HepG2 (cell line): Measurements from ENCODE around the gene GFRA3. TPM values are rescaled to one million over a fixed set of nuclear protein-coding genes. Genes with fewer than 3 reads are reported as not detected.

Experiments used
- BCL3 ChIP-seq: sonication (generic); formaldehyde crosslinking; IDR thresholded peaks from 2 replicates; pipeline ENCODE4 v1.5.1; 2020; ENCODE audit warnings: mild to moderate bottlenecking, missing genetic modification reagents, moderate library complexity
- ELK4 ChIP-seq: sonication (generic); formaldehyde crosslinking; IDR thresholded peaks from 2 replicates; pipeline ENCODE4 v1.9.0; 2021; ENCODE audit warnings: missing genetic modification reagents, borderline replicate concordance
- EP300 ChIP-seq, 3 experiments: sonication (generic) in 1 of 3; formaldehyde crosslinking in 1 of 3; IDR thresholded peaks; 2 replicates each; pipeline versions ENCODE4 v1.5.1 to v1.6.1; 2011 to 2020; ENCODE audit warnings: low read depth in 2 of 3, low read length in 2 of 3, borderline replicate concordance in 1 of 3, improper control_type of control experiment in 1 of 3, mild to moderate bottlenecking in 1 of 3, missing genetic modification reagents in 1 of 3, moderate library complexity in 1 of 3
- FOXM1 ChIP-seq: sonication (generic); formaldehyde crosslinking; IDR thresholded peaks from 2 replicates; pipeline ENCODE4 v1.5.0; 2020; ENCODE audit warnings: missing genetic modification reagents
- HOXA5 ChIP-seq: sonication (generic); formaldehyde crosslinking; IDR thresholded peaks from 2 replicates; pipeline ENCODE4 v1.4.0; 2020; ENCODE audit warnings: missing genetic modification reagents
- MATR3 ChIP-seq: sonication (generic); formaldehyde crosslinking; IDR thresholded peaks from 2 replicates; pipeline ENCODE4 v1.4.0; 2020; ENCODE audit warnings: missing genetic modification reagents
- RCOR2 ChIP-seq: IDR thresholded peaks from 2 replicates; pipeline ENCODE4 v1.6.1; 2016; ENCODE audit warnings: missing biosample characterization, missing genetic modification reagents
- SRY ChIP-seq: sonication (generic); formaldehyde crosslinking; IDR thresholded peaks from 2 replicates; pipeline ENCODE4 v1.8.0; 2022; ENCODE audit warnings: mild to moderate bottlenecking, missing genetic modification reagents
- TCF7L2 ChIP-seq: IDR thresholded peaks from 2 replicates; pipeline ENCODE4 v1.6.1; 2011; ENCODE audit warnings: mild to moderate bottlenecking, low read depth, low read length, moderate library complexity
- ZFP90 ChIP-seq: sonication (generic); formaldehyde crosslinking; IDR thresholded peaks from 2 replicates; pipeline ENCODE4 v1.8.0; 2022; ENCODE audit warnings: missing genetic modification reagents, mild to moderate bottlenecking, inconsistent platforms, borderline replicate concordance
- ZNF530 ChIP-seq: sonication (generic); formaldehyde crosslinking; IDR thresholded peaks from 2 replicates; pipeline ENCODE4 v1.5.0; 2020; ENCODE audit warnings: low read depth, mild to moderate bottlenecking, missing genetic modification reagents
- ZNF550 ChIP-seq: sonication (generic); formaldehyde crosslinking; IDR thresholded peaks from 2 replicates; pipeline ENCODE4 v1.4.0; 2020; ENCODE audit warnings: mild to moderate bottlenecking, missing genetic modification reagents, borderline replicate concordance
- ZNF562 ChIP-seq: sonication (generic); formaldehyde crosslinking; IDR thresholded peaks from 2 replicates; pipeline ENCODE4 v1.8.0; 2022; ENCODE audit warnings: missing genetic modification reagents, borderline replicate concordance
- ZNF737 ChIP-seq: sonication (generic); formaldehyde crosslinking; IDR thresholded peaks from 2 replicates; pipeline ENCODE4 v1.5.0; 2020; ENCODE audit warnings: missing genetic modification reagents, mild to moderate bottlenecking, borderline replicate concordance
- polyA plus RNA-seq, 8 experiments: library from polyadenylated mRNA; depleted of rRNA in 3 of 8; stranded (reverse) in 7 of 8; unstranded in 1 of 8; fragments of >200 nt; fragmentation: Illumina TruSeq in 4 of 8; extraction: Trizol in 4 of 8; gene quantifications; 2 replicates each; pipeline versions ENCODE4 v1.2.1 to v1.2.3, GENCODE V29; 2011 to 2016; ENCODE audit warnings: low read depth in 4 of 8, missing spikeins in 1 of 8, mixed read lengths in 1 of 8; ENCODE audit not compliant: insufficient read depth in 1 of 8
- total RNA-seq, 5 experiments: library from RNA; depleted of rRNA; stranded (reverse); fragments of >200 nt; fragmentation: Illumina TruSeq; extraction: Trizol; gene quantifications; 2 replicates each; pipeline ENCODE4 v1.2.3, GENCODE V29; 2016; ENCODE audit warnings: low read depth in 1 of 5
- TF ChIP-seq, protein P1 (sequence below): sonication (generic); formaldehyde crosslinking; IDR thresholded peaks from 2 replicates; pipeline ENCODE4 v1.8.1; 2022; ENCODE audit warnings: low read depth, mild to moderate bottlenecking, missing genetic modification reagents
- TF ChIP-seq, protein P2 (sequence below): sonication (generic); formaldehyde crosslinking; conservative IDR thresholded peaks from 2 replicates; pipeline ENCODE4 v1.8.1; 2023; ENCODE audit warnings: missing genetic modification reagents
- TF ChIP-seq, protein P3 (sequence below): sonication (generic); formaldehyde crosslinking; IDR thresholded peaks from 2 replicates; pipeline ENCODE4 v1.4.0; 2020; ENCODE audit warnings: mild to moderate bottlenecking, missing genetic modification reagents
- TF ChIP-seq, protein P4 (sequence below): sonication (generic); formaldehyde crosslinking; IDR thresholded peaks from 2 replicates; pipeline ENCODE4 v1.5.1; 2020; ENCODE audit warnings: mild to moderate bottlenecking, moderate library complexity, missing genetic modification reagents

The GFRA3 gene
- total and polyA plus RNA-seq, 2 of the 13 experiments (the other 11 are each of a cell fraction or from before 2014, with no cell fraction given), result 0.27 to 0.30 TPM

DNA sequence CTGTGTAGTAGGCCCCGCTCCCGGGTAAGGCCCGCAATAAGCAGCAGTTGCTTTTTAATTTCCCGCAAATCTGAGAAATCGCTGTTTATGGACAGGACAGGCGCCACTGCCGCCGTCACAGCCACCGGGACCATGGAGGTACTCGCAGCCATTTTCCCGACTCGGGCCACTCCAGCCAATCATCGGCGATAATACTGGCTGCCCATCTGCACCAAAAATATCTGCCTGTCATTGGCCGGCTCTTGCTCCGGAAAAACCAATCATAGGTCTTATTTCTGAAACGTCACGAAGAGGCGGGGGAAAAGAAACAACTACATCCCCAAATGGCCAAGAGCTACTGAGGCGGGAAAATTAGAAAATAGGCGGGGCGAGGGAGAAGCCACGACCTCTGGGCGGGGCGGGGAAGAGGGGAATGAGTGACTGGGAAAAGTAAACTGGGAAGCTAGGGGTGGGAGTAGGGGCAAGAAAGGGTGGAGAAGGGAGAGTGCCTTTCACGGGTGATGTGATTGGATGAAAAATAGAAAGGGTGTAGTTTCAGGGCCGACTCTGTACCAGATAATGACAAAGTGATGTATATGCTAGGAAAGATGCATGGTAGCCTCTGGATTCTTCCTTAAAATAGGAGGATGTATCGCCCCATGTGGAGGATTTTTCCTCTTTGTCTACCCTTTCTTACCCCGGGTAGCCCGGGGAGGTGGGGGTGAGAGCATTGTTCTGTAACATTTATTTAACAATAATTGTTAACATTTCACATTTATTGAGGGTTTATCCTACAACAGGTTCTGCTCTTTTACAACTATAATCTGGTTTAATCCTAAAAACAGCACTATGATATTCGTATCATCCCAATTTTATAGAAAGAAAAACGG is 61.0 kb downstream of the GFRA3 start, which contains the start of gene CDC23 (continued):
- TF ChIP-seq HOXA5 (CRISPR knock-in tag), result peak; percentile 51; the same call in 1 of the 2 replicates
- TF ChIP-seq, protein P1, sequence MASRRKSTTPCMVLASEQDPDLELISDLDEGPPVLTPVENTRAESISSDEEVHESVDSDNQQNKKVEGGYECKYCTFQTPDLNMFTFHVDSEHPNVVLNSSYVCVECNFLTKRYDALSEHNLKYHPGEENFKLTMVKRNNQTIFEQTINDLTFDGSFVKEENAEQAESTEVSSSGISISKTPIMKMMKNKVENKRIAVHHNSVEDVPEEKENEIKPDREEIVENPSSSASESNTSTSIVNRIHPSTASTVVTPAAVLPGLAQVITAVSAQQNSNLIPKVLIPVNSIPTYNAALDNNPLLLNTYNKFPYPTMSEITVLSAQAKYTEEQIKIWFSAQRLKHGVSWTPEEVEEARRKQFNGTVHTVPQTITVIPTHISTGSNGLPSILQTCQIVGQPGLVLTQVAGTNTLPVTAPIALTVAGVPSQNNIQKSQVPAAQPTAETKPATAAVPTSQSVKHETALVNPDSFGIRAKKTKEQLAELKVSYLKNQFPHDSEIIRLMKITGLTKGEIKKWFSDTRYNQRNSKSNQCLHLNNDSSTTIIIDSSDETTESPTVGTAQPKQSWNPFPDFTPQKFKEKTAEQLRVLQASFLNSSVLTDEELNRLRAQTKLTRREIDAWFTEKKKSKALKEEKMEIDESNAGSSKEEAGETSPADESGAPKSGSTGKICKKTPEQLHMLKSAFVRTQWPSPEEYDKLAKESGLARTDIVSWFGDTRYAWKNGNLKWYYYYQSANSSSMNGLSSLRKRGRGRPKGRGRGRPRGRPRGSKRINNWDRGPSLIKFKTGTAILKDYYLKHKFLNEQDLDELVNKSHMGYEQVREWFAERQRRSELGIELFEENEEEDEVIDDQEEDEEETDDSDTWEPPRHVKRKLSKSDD, result no peak
- TF ChIP-seq ZNF530 (CRISPR knock-in tag), result no peak
- no peak for TF ChIP-seq ZNF550 (CRISPR knock-in tag)
- TF ChIP-seq, protein P2, sequence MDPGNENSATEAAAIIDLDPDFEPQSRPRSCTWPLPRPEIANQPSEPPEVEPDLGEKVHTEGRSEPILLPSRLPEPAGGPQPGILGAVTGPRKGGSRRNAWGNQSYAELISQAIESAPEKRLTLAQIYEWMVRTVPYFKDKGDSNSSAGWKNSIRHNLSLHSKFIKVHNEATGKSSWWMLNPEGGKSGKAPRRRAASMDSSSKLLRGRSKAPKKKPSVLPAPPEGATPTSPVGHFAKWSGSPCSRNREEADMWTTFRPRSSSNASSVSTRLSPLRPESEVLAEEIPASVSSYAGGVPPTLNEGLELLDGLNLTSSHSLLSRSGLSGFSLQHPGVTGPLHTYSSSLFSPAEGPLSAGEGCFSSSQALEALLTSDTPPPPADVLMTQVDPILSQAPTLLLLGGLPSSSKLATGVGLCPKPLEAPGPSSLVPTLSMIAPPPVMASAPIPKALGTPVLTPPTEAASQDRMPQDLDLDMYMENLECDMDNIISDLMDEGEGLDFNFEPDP (CRISPR knock-in tag), result no peak
- TF ChIP-seq FOXM1 (CRISPR knock-in tag), result no peak
- TF ChIP-seq ZFP90 (CRISPR knock-in tag), result no peak
- TF ChIP-seq MATR3 (CRISPR knock-in tag), result no peak
- TF ChIP-seq EP300 (IDR thresholded peaks at IDR 0.05; ENCODE audit: low read depth in 2 of 2, low read length in 2 of 2), result no peak
- TF ChIP-seq EP300 (CRISPR knock-in tag; IDR thresholded peaks at IDR 0.05; ENCODE audit: borderline replicate concordance), result no peak
- TF ChIP-seq BCL3, result peak; percentile 69
- TF ChIP-seq SRY (CRISPR knock-in tag), result 0 out of 2 replicates have a peak, but pooled peaks have one; percentile 77
- TF ChIP-seq RCOR2 (CRISPR knock-in tag), result no peak
- TF ChIP-seq ELK4 (CRISPR knock-in tag), result no peak
- TF ChIP-seq, protein P3, sequence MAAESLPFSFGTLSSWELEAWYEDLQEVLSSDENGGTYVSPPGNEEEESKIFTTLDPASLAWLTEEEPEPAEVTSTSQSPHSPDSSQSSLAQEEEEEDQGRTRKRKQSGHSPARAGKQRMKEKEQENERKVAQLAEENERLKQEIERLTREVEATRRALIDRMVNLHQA (CRISPR knock-in tag), result no peak
- no peak for TF ChIP-seq TCF7L2
- no peak for TF ChIP-seq ZNF562 (CRISPR knock-in tag)
- no peak for TF ChIP-seq ZNF737 (CRISPR knock-in tag)
- TF ChIP-seq, protein P4, sequence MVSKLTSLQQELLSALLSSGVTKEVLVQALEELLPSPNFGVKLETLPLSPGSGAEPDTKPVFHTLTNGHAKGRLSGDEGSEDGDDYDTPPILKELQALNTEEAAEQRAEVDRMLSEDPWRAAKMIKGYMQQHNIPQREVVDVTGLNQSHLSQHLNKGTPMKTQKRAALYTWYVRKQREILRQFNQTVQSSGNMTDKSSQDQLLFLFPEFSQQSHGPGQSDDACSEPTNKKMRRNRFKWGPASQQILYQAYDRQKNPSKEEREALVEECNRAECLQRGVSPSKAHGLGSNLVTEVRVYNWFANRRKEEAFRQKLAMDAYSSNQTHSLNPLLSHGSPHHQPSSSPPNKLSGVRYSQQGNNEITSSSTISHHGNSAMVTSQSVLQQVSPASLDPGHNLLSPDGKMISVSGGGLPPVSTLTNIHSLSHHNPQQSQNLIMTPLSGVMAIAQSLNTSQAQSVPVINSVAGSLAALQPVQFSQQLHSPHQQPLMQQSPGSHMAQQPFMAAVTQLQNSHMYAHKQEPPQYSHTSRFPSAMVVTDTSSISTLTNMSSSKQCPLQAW (CRISPR knock-in tag), result no peak; the same call in none of the 2 replicates
